ENCODE results near the gene MKNK1.

MKNK1 gene

DNA sequence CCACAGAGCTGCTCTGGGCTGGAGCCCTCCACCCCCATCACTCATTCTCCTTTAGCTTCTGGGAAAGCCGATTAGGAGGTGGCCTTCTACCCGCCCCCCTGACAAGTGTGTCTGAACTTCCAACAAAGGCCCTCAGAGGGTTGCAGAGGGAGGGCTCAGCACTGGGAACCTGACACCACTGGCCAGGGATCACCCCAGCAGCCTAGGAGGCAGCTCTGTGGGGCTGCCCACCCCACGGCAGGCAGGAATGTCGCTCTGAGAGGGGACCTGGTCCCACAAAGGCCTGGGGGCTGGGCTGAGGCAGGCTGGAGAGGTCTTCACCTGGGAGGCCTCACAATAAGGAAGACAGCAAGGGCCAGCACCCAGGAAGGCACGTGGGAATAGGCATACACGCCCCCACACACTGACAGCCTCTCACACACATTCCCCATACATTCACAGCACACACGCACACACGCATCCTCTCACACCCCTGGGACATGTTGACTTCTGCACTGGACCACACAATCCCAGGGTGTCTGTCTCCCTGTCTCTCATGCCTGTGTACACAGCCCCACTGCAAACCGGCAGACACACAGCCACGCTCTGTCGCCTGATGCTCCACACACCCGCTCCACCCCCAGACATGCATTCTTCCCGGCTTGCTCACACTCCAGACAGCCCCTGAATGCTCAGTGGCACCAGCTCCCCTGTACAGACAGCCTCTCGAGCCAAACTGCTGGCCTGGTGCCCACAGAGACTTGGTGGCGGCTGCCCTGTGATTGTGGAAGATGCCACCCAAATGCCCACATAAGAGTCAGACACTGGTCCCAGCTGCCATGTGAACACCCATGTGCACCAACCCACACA, 83.8 kb downstream of the MKNK1 start:
- TF ChIP-seq, protein P1, sequence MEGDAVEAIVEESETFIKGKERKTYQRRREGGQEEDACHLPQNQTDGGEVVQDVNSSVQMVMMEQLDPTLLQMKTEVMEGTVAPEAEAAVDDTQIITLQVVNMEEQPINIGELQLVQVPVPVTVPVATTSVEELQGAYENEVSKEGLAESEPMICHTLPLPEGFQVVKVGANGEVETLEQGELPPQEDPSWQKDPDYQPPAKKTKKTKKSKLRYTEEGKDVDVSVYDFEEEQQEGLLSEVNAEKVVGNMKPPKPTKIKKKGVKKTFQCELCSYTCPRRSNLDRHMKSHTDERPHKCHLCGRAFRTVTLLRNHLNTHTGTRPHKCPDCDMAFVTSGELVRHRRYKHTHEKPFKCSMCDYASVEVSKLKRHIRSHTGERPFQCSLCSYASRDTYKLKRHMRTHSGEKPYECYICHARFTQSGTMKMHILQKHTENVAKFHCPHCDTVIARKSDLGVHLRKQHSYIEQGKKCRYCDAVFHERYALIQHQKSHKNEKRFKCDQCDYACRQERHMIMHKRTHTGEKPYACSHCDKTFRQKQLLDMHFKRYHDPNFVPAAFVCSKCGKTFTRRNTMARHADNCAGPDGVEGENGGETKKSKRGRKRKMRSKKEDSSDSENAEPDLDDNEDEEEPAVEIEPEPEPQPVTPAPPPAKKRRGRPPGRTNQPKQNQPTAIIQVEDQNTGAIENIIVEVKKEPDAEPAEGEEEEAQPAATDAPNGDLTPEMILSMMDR (IDR thresholded peaks at IDR 0.05; ENCODE audit: poor library complexity, severe bottlenecking) = no peak
- ATAC-seq (ENCODE audit: low read depth) = peak; percentile 78
- H3K4me3 ChIP-seq (ENCODE audit: severe bottlenecking) = no peak overlapping the region

DNA sequence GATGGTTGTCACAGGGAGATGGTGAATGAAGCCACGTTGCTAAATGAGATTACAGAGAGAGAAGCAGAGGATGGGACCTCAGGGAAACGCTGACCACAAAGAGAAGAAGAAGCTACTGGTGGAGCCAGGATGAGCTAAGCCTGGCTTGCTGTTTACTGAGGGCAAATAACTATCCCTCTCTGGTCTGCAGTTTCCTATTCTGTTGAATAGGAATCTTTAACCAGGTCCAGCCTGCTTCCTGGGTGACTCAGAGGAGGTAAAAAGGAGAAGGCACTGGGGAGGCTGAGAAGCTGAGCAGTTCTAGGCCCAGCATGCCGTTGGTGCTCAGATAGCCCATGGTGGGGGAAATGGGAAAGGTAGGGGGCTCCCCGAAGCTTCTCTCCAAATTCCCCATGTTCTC, 84.9 kb downstream of the MKNK1 start:
- H3K27me3 ChIP-seq (ENCODE audit: insufficient read depth, poor library complexity, severe bottlenecking) = no peaks in the 10 kb centered on the region
- no peak overlapping the region for H3K4me3 ChIP-seq (ENCODE audit: severe bottlenecking)
- no peaks in the 10 kb centered on the region for H3K36me3 ChIP-seq (ENCODE audit: low read depth)
- H3K9me3 ChIP-seq (ENCODE audit: severe bottlenecking) = no peaks in the 10 kb centered on the region
- TF ChIP-seq, protein P1 (IDR thresholded peaks at IDR 0.05; ENCODE audit: poor library complexity, severe bottlenecking) = no peak
- peaks cover 23% of the 10 kb centered on the region for H3K4me1 ChIP-seq (ENCODE audit: insufficient read depth, poor library complexity, severe bottlenecking)
- ATAC-seq (ENCODE audit: low read depth) = no peak
- no peak overlapping the region for H3K27ac ChIP-seq (ENCODE audit: poor library complexity, severe bottlenecking)
- DNase-seq (ENCODE audit: low spot score) = no peak

More for the DNA sequence above, 83.8 kb downstream of the MKNK1 start:
- Histone ChIP-seq H3K4me1 (ENCODE audit: insufficient read depth, poor library complexity, severe bottlenecking) (peaks cover 23% of the 10 kb centered on the region), H3K36me3 (ENCODE audit: low read depth) (no peaks in the 10 kb centered on the region), H3K27me3 (ENCODE audit: insufficient read depth, poor library complexity, severe bottlenecking) (no peaks in the 10 kb centered on the region), H3K9me3 (ENCODE audit: severe bottlenecking) (no peaks in the 10 kb centered on the region), H3K27ac (ENCODE audit: poor library complexity, severe bottlenecking) (peak overlapping the region; percentile 26)
- DNase-seq (ENCODE audit: low spot score) = no peak

DNA sequence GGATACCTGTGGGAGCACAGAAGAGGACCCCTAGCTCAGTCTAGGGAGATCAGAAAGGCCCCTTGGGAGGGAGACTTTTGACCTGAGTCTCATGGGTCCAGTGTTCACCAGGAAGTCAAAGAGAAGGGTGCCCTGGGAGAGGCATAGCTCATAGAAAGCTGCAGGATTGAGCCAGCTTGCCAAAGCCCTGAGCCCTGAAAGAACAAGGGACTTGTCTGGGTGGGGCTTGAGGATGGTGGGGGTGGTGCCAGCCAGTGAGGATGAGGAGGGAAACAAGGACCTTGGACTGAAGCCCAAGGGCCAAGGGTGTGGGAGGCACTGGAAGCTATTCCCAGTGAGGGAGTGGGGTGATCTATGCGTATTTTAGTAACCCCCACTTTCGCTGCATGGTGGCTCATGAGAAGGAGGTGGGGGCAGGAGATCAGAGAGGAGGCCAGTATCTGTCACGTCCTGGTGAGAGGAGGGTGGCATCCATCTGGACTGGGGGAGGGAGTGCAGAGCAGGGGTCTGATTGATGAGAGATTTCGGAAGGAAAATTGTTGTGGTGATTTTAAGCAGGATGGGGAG, 86.1 kb downstream of the MKNK1 start:
- H3K4me1 ChIP-seq (ENCODE audit: insufficient read depth, poor library complexity, severe bottlenecking) = peaks cover 22% of the 10 kb centered on the region
- H3K27me3 ChIP-seq (ENCODE audit: insufficient read depth, poor library complexity, severe bottlenecking) = no peaks in the 10 kb centered on the region
- no peaks in the 10 kb centered on the region for H3K36me3 ChIP-seq (ENCODE audit: low read depth)
- ATAC-seq (ENCODE audit: low read depth) = no peak
- TF ChIP-seq, protein P1 (IDR thresholded peaks at IDR 0.05; ENCODE audit: poor library complexity, severe bottlenecking) = no peak
- H3K4me3 ChIP-seq (ENCODE audit: severe bottlenecking) = no peak overlapping the region
- no peaks in the 10 kb centered on the region for H3K9me3 ChIP-seq (ENCODE audit: severe bottlenecking)
- DNase-seq (ENCODE audit: low spot score) = no peak
- H3K27ac ChIP-seq (ENCODE audit: poor library complexity, severe bottlenecking) = peak overlapping the region; percentile 3

DNA sequence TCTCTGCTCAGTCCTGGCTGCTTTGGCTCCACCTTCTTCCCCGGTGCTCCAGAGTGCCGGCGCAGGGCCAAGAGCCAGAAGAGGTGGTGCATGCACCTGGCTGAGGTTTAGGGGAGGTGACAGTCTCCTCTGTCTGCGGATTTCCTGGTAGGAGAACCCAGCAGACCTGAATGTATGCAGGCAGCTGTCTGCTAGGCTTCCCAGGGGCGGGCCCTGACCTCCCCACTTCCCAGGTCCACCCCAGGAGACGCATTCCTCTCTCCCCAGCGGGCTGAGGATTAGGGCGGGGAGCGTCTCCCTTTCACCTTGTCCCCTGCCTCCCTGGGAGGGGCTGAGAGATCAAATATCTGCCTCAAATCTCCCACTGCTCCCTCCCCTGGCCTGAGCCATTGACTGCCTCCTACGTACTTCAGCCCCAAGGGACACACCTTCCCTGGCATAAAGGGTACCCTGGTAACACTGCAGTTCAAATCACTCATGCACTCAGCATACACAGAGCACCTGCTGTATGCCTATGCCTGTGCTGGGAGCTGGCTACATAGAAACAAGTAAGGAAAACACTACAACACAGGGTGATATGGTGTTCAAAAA, 87.0 kb downstream of the MKNK1 start:
- Histone ChIP-seq H3K36me3 (ENCODE audit: low read depth) (no peaks in the 10 kb centered on the region), H3K4me3 (ENCODE audit: severe bottlenecking) (no peak overlapping the region), H3K27ac (ENCODE audit: poor library complexity, severe bottlenecking) (peak overlapping the region; percentile 3), H3K9me3 (ENCODE audit: severe bottlenecking) (no peaks in the 10 kb centered on the region), H3K27me3 (ENCODE audit: insufficient read depth, poor library complexity, severe bottlenecking) (no peaks in the 10 kb centered on the region), H3K4me1 (ENCODE audit: insufficient read depth, poor library complexity, severe bottlenecking) (peaks cover 14% of the 10 kb centered on the region)
- DNase-seq (ENCODE audit: low spot score) (no peak), ATAC-seq (ENCODE audit: low read depth) (peak; percentile 75)
- TF ChIP-seq, protein P1 (IDR thresholded peaks at IDR 0.05; ENCODE audit: poor library complexity, severe bottlenecking) = no peak

All from RWPE2 (cell line).